ENCODE results near the gene CDH23. TPM values are rescaled to one million over a fixed set of nuclear protein-coding genes. Genes with fewer than 3 reads are reported as not detected.

Gene CDH23
- total RNA-seq, 4 donors from 2014 or later = 13.8 to 20.1 (median 17.3) TPM

DNA sequence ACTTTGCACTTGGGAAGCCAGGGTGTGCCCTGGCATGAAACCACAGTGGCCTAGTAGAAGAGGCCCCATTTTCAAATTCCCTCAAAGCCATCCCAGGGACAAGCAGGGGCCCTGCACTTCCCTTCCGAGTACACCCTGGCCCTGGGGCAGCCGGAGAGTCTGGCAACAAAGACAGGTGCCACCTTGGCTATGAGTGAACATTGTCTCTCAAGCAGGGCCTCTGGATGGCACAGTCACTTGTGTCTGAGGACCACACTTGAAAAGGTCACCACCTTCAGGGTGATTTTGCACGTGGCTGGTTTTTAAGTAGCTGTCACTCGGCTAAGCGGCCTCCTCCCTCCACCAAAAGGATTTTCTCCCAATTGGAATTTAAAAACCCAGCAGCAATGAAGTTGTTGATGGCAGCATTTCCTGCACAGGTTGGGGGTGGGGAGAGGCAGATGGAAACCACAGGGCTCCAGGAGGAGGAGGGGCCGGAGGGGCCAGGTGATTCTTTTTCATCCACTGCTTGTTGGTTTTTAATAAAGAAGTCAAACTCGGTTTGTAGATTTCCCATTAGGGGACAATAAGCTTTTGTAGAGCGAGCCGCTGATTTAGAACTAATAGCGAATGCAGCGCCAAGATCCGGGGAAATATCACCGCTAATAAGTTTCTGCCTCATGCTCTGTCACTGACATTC, 289.0 kb downstream of the CDH23 start:
- TF ChIP-seq POLR2A (IDR thresholded peaks at IDR 0.05) = no peak
- TF ChIP-seq CTCF (IDR thresholded peaks at IDR 0.05) = no peak
- TF ChIP-seq EP300 (IDR thresholded peaks at IDR 0.05) = no peak
- H3K4me3 ChIP-seq = no peak overlapping the region
- DNase-seq (ENCODE audit: low spot score in 2 of 2) = no peak
- no peaks in the 10 kb centered on the region for H3K27me3 ChIP-seq
- H3K36me3 ChIP-seq = no peaks in the 10 kb centered on the region
- H3K27ac ChIP-seq = no peak overlapping the region
- no peaks in the 10 kb centered on the region for H3K4me1 ChIP-seq
- 77 to 79% methylated on average over 13 of the region's 13 CpGs for WGBS, 2 donors
- H3K9me3 ChIP-seq = no peaks in the 10 kb centered on the region

- WGBS, 2 donors = 69 to 76% methylated on average over 5 of the region's 5 CpGs
Measured at GRCh38 chr10:71687077-71687476, 290.4 kb downstream of the CDH23 start.

DNA sequence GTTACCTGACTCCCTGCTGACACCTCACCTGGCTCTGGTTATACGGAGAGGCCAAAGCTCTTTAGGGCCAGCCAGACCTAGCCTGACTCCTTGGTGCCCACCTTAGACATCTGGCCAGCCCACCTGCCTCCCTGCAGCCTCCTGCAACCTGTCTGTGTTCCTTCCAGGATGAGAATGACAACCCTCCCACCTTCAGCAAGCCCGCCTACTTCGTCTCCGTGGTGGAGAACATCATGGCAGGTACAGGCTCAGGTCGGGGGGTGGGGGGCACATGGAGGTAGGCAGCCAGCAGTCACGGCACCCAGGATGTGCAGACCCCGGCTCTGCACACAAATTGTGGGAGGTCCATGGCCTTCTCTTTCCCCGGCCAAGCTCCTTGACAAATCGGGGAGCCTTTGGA, 290.8 kb downstream of the CDH23 start:
- H3K4me1 ChIP-seq = no peaks in the 10 kb centered on the region
- H3K9me3 ChIP-seq = peaks cover 0 to 12% (median 0%) of the 10 kb centered on the region in 4 donors
- H3K4me3 ChIP-seq = no peak overlapping the region
- H3K27ac ChIP-seq = no peak overlapping the region
- no peaks in the 10 kb centered on the region for H3K27me3 ChIP-seq
- no peak for TF ChIP-seq POLR2A (IDR thresholded peaks at IDR 0.05)
- TF ChIP-seq EP300 (IDR thresholded peaks at IDR 0.05) = no peak
- TF ChIP-seq CTCF (IDR thresholded peaks at IDR 0.05) = no peak
- DNase-seq (ENCODE audit: low spot score in 2 of 2) = no peak
- peaks cover 0 to 5% (median 0%) of the 10 kb centered on the region in 3 donors for H3K36me3 ChIP-seq
- WGBS, 2 donors = 53 to 76% methylated on average over 5 to 9 of the region's 9 CpGs

More at GRCh38 chr10:71687077-71687476, 290.4 kb downstream of the CDH23 start:
- no peak for DNase-seq (ENCODE audit: low spot score in 2 of 2)
- Histone ChIP-seq H3K27me3 (no peaks in the 10 kb centered on the region), H3K4me1 (no peaks in the 10 kb centered on the region), H3K27ac (no peak overlapping the region), H3K4me3 (no peak overlapping the region), H3K36me3 (peaks cover 0 to 5% (median 0%) of the 10 kb centered on the region in 3 donors), H3K9me3 (peaks cover 0 to 12% (median 0%) of the 10 kb centered on the region in 4 donors)
- TF ChIP-seq POLR2A (IDR thresholded peaks at IDR 0.05) (no peak), CTCF (IDR thresholded peaks at IDR 0.05) (no peak), EP300 (IDR thresholded peaks at IDR 0.05) (no peak)

- 89 to 93% methylated on average over 3 of the region's 3 CpGs for WGBS, 2 donors
- peaks cover 0 to 5% (median 0%) of the 10 kb centered on the region in 3 donors for H3K36me3 ChIP-seq
- no peaks in the 10 kb centered on the region for H3K4me1 ChIP-seq
- no peaks in the 10 kb centered on the region for H3K27me3 ChIP-seq
- no peak for DNase-seq (ENCODE audit: low spot score in 2 of 2)
- H3K4me3 ChIP-seq = no peak overlapping the region
- TF ChIP-seq EP300 (IDR thresholded peaks at IDR 0.05) (no peak), POLR2A (IDR thresholded peaks at IDR 0.05) (no peak), CTCF (IDR thresholded peaks at IDR 0.05) (no peak)
- no peak overlapping the region for H3K27ac ChIP-seq
- H3K9me3 ChIP-seq = peaks cover 0 to 12% (median 0%) of the 10 kb centered on the region in 4 donors
Measured at GRCh38 chr10:71688256-71688655, 291.5 kb downstream of the CDH23 start.

DNA sequence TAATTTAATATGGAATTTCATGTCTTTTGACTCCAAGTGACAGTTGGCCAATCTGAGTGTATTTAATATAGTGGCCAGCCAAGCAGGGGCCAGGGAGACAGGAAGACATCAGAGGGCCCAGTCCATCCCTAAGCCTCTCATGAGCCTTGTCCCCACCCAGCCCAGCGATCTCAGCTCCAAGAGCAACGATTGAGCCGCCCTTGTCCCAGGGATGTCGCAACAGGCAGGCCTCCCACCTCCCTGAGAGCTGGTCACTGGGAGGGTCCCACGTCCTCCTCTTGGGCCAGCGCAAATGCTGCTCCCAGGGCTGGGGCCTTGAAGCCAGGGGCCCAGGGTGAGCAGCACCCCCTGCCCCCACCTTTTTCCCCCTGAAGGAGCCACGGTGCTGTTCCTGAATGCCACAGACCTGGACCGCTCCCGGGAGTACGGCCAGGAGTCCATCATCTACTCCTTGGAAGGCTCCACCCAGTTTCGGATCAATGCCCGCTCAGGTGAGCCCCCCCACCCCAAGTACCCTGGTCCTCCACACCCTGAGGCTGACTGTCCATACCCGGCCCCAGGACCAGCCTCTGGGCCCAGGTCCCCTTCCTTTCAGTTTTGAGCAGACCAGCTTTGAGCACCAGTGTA, 293.5 kb downstream of the CDH23 start:
- H3K27ac ChIP-seq = no peak overlapping the region
- WGBS, 2 donors = 86 to 88% methylated on average over 12 to 13 of the region's 13 CpGs
- H3K4me1 ChIP-seq = peaks cover 0 to 9% (median 3%) of the 10 kb centered on the region in 4 donors
- H3K27me3 ChIP-seq = no peaks in the 10 kb centered on the region
- H3K4me3 ChIP-seq = no peak overlapping the region
- H3K36me3 ChIP-seq = peaks cover 0 to 5% (median 0%) of the 10 kb centered on the region in 3 donors
- TF ChIP-seq CTCF (IDR thresholded peaks at IDR 0.05) (no peak), EP300 (IDR thresholded peaks at IDR 0.05) (no peak), POLR2A (IDR thresholded peaks at IDR 0.05) (no peak)
- H3K9me3 ChIP-seq = peaks cover 0 to 12% (median 0%) of the 10 kb centered on the region in 4 donors
- no peak for DNase-seq (ENCODE audit: low spot score in 2 of 2)
